ENCODE data around the gene ADRM1. TPM values are rescaled to one million over a fixed set of nuclear protein-coding genes. Genes with fewer than 3 reads are reported as not detected.

The ADRM1 gene
- total and polyA plus RNA-seq, 7 donors = 61.3 to 130 (median 102) TPM

DNA sequence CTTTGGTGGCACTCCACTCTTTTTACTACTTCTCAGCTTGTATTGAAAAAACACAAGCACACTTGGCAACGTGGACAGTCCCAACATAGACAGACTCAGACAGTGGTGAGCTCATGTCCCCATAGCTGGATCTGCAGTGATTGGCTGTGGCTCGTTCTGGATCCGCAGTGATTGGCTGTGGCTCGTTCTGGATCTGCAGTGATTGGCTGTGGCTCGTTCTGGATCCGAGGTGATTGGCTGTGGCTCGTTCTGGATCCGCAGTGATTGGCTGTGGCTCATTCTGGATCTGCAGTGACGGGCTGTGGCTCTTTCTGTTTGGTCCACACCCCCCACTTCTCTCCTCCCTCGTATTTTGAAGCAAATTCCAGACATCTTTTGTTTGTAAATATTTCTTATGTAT is 36.5 kb upstream of the ADRM1 start:
- Histone ChIP-seq H3K27ac (no peak overlapping the region), H3K4me1 (no peaks in the 10 kb centered on the region), H3K36me3 (peaks cover 0 to 71% (median 29%) of the 10 kb centered on the region in 4 donors), H3K4me3 (no peak overlapping the region), H3K27me3 (no peaks in the 10 kb centered on the region), H3K9me3 (no peaks in the 10 kb centered on the region)
- no peak for DNase-seq
- TF ChIP-seq POLR2AphosphoS5 (IDR thresholded peaks at IDR 0.05) = no peak
- no peak for TF ChIP-seq EP300 (IDR thresholded peaks at IDR 0.05)
- no peak for TF ChIP-seq POLR2A (IDR thresholded peaks at IDR 0.05)
- TF ChIP-seq, protein P1, sequence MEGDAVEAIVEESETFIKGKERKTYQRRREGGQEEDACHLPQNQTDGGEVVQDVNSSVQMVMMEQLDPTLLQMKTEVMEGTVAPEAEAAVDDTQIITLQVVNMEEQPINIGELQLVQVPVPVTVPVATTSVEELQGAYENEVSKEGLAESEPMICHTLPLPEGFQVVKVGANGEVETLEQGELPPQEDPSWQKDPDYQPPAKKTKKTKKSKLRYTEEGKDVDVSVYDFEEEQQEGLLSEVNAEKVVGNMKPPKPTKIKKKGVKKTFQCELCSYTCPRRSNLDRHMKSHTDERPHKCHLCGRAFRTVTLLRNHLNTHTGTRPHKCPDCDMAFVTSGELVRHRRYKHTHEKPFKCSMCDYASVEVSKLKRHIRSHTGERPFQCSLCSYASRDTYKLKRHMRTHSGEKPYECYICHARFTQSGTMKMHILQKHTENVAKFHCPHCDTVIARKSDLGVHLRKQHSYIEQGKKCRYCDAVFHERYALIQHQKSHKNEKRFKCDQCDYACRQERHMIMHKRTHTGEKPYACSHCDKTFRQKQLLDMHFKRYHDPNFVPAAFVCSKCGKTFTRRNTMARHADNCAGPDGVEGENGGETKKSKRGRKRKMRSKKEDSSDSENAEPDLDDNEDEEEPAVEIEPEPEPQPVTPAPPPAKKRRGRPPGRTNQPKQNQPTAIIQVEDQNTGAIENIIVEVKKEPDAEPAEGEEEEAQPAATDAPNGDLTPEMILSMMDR (IDR thresholded peaks at IDR 0.05) = no peak
- 91 to 95% methylated on average over 10 of the region's 10 CpGs for WGBS, 2 donors
- intact Hi-C loops (cut with DNase I) = no loop called here

DNA sequence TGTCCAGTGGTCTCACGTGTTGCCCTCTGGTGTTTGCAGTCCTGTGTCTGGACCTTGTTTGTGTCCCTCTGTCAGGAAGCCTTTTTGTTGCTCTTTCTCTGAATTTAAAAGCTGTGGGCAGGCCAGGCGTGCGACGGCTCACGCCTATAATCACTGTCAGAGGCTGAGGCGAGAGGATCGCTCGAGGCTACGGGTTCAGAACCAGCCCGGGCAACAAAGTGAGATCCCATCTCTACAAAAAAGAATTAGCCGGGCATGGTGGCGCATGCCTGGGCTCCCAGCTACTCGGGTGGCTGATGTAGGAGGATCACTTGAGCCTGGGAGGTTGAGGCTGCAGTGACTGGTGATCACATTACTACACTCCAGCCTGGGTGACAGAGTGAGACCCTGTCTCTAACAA is 35.9 kb upstream of the ADRM1 start:
- Histone ChIP-seq H3K36me3 (peaks cover 0 to 71% (median 29%) of the 10 kb centered on the region in 4 donors), H3K27me3 (no peaks in the 10 kb centered on the region), H3K27ac (no peak overlapping the region), H3K4me3 (no peak overlapping the region), H3K4me1 (no peaks in the 10 kb centered on the region), H3K9me3 (no peaks in the 10 kb centered on the region)
- intact Hi-C loops (cut with DNase I) = no loop called here
- TF ChIP-seq POLR2AphosphoS5 (IDR thresholded peaks at IDR 0.05) (no peak), EP300 (IDR thresholded peaks at IDR 0.05) (no peak), POLR2A (IDR thresholded peaks at IDR 0.05) (no peak)
- TF ChIP-seq, protein P1 (IDR thresholded peaks at IDR 0.05) = no peak
- 96 to 97% methylated on average over 13 of the region's 13 CpGs for WGBS, 2 donors
- no peak for DNase-seq

DNA sequence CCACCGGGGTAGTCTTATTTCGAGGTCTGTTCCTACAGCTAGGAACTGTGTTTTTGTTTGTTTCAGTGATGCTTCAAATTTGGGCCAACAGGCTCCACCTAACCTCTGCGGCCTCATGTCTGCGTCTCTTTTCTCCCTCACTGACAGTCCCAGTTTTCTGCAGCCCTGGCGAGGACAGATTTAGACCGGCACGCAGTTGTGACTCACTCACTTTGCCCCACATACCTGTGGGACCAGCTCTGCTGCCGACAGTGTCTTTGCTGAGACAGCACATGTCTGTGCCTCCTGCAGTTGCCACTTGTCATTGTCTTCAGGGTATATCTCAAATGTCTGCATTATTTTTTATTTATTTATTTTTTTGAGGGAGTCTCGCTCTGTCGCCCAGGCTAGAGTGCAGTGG is 35.3 kb upstream of the ADRM1 start:
- WGBS, 2 donors = 94% methylated on average over 10 of the region's 10 CpGs
- Histone ChIP-seq H3K36me3 (peaks cover 0 to 71% (median 33%) of the 10 kb centered on the region in 4 donors), H3K4me3 (no peak overlapping the region), H3K9me3 (no peaks in the 10 kb centered on the region), H3K27me3 (no peaks in the 10 kb centered on the region), H3K27ac (no peak overlapping the region), H3K4me1 (no peaks in the 10 kb centered on the region)
- TF ChIP-seq, protein P1 (IDR thresholded peaks at IDR 0.05) = no peak
- TF ChIP-seq EP300 (IDR thresholded peaks at IDR 0.05) = no peak
- TF ChIP-seq POLR2AphosphoS5 (IDR thresholded peaks at IDR 0.05) = no peak
- TF ChIP-seq POLR2A (IDR thresholded peaks at IDR 0.05) = no peak
- no peak for DNase-seq
- intact Hi-C loops (cut with DNase I) = no loop called here

DNA sequence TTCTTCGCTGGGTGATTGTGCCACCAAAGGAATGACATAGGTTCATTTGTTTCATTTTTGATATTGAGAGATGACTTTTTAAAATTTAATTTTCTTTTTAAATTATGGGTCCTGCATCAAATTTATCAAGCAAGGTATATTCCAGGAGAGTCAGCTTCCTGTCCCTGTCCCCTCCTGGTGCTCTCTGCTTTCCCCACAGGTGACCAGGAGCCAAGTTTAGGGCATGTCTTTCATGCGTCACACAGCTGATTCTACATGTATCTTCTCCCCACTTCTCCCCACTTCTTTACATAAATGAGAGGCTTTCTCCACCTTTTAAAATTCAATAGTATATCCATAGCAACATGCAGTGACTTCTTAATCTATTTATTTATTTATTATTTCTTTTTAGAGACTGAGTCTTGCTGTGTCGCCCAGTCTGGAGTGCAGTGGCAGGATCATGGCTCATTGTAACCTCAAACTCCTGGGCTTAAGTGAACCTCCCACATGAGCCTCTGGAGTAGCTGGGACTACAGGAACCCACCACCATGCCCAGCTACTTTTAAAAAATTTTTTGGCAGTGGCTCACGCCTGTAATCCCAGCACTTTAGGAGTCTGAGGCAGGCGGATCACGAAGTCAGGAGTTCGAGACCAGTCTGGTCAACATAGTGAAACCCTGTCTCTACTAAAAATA is 34.4 kb upstream of the ADRM1 start:
- intact Hi-C loops (cut with DNase I) = no loop called here
- 81% methylated on average over 7 of the region's 7 CpGs for WGBS, 2 donors
- no peak overlapping the region for H3K4me3 ChIP-seq
- no peak for TF ChIP-seq EP300 (IDR thresholded peaks at IDR 0.05)
- TF ChIP-seq POLR2AphosphoS5 (IDR thresholded peaks at IDR 0.05) = no peak
- TF ChIP-seq, protein P1 (IDR thresholded peaks at IDR 0.05) = no peak
- TF ChIP-seq POLR2A (IDR thresholded peaks at IDR 0.05) = no peak
- no peaks in the 10 kb centered on the region for H3K4me1 ChIP-seq
- H3K9me3 ChIP-seq = no peaks in the 10 kb centered on the region
- no peaks in the 10 kb centered on the region for H3K27me3 ChIP-seq
- H3K27ac ChIP-seq = no peak overlapping the region
- peaks cover 0 to 71% (median 36%) of the 10 kb centered on the region in 4 donors for H3K36me3 ChIP-seq
- DNase-seq = no peak

DNA sequence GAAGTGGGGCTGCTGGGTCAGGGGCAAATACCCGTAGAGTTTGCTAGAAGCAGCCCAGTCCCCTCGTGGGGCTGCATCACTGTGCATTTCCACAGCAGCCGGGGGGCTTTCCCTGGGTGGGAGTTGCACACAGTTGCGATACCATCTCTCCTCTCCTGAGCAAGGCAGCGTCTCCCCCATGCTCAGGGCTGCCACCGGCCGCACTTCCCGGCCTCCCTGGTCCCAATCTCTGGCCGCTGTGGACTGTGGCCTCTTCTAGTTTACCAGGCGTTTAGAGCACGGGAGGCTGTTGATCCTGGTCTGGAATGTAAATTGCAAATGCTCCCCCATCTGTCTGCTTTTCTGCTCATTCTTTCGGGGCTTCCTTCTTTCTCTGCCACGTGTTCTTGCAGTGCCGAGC is 33.4 kb upstream of the ADRM1 start:
- intact Hi-C loops (cut with DNase I) = no loop called here
- H3K9me3 ChIP-seq = no peaks in the 10 kb centered on the region
- H3K4me1 ChIP-seq = no peaks in the 10 kb centered on the region
- WGBS, 2 donors = 91 to 92% methylated on average over 14 of the region's 14 CpGs
- no peak overlapping the region for H3K4me3 ChIP-seq
- no peaks in the 10 kb centered on the region for H3K27me3 ChIP-seq
- H3K27ac ChIP-seq = no peak overlapping the region
- no peak for DNase-seq
- TF ChIP-seq, protein P1 (IDR thresholded peaks at IDR 0.05) = no peak
- TF ChIP-seq EP300 (IDR thresholded peaks at IDR 0.05) (no peak), POLR2A (IDR thresholded peaks at IDR 0.05) (no peak), POLR2AphosphoS5 (IDR thresholded peaks at IDR 0.05) (no peak)
- H3K36me3 ChIP-seq = peaks cover 0 to 71% (median 36%) of the 10 kb centered on the region in 4 donors

All from sigmoid colon (tissue), 7 donors.